Measurements from ENCODE around the gene GYS2.
"Not testable (repeated sequence)": the region's sequence is repeated elsewhere in the genome, so short reads cannot be mapped to it uniquely, and the experiment has no call there.

DNA sequence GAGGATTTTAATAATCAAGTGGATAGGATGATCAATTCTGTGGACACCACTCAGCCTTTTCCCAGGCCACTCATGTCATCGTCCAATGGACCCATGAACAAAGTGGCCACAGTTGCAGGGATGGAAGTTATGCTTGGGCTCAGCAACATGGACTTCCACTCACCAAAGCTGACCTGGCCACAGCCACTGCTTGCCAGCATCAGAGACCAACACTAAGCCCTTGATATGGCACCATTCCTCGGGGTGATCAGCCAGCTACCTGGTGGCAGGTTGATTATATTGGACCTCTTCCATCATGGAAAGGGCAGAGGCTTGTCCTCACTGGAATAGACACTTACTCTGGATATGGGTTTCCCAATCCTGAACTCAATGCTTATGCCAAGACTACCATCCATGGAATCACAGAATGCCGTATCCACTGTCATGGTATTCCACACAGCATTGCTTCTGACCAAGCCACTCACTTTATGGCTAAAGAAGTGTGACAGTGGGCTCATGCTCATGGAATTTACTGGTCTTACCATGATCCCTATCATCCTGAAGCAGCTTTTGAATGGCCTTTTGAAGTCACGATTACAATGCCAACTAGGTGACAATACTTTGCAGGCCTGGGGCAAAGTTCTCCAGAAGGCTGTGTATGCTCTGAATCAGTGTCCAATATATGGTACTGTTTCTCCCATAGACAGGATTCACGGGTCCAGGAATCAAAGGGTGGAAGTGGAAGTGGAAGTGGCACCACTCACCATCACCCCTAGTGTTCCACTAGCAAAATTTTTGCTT, 20.1 kb downstream of the GYS2 start:
- TF ChIP-seq, protein P1, sequence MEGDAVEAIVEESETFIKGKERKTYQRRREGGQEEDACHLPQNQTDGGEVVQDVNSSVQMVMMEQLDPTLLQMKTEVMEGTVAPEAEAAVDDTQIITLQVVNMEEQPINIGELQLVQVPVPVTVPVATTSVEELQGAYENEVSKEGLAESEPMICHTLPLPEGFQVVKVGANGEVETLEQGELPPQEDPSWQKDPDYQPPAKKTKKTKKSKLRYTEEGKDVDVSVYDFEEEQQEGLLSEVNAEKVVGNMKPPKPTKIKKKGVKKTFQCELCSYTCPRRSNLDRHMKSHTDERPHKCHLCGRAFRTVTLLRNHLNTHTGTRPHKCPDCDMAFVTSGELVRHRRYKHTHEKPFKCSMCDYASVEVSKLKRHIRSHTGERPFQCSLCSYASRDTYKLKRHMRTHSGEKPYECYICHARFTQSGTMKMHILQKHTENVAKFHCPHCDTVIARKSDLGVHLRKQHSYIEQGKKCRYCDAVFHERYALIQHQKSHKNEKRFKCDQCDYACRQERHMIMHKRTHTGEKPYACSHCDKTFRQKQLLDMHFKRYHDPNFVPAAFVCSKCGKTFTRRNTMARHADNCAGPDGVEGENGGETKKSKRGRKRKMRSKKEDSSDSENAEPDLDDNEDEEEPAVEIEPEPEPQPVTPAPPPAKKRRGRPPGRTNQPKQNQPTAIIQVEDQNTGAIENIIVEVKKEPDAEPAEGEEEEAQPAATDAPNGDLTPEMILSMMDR (IDR thresholded peaks at IDR 0.05) = not testable (repeated sequence)
- not testable (repeated sequence) for TF ChIP-seq POLR2A (IDR thresholded peaks at IDR 0.05)

All from body of pancreas (tissue), 4 donors.